HG02973 (cell line): ENCODE results near the gene MLIP.
"Not testable (repeated sequence)": the region's sequence is repeated elsewhere in the genome, so short reads cannot be mapped to it uniquely, and the experiment has no call there.

Source experiments
- ATAC-seq: cut with Tn5 transposase; IDR thresholded peaks from one replicate; pipeline ENCODE4 v1.9.1; 2021; ENCODE audit warnings: moderate library complexity; ENCODE audit not compliant: unreplicated experiment

Gene MLIP

DNA sequence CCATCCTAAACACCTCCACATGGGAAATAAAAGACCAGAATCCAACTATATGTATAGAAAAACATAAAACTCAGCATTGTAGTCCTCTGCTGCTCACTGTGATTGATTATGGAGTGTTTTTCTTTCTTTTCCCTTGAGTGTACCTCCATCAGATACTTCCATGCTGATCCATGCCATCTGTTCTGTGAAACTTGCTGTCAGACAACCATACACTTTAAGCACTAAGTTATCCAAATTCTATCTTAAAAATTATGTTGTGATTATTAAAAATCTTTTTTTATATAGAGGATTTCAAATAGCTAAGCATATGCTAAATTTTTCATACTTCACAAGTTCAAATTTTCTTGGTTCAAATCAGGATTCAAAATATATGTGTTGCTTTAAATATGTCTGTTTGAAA, 105.1 kb downstream of the MLIP start:
- no peak for ATAC-seq

DNA sequence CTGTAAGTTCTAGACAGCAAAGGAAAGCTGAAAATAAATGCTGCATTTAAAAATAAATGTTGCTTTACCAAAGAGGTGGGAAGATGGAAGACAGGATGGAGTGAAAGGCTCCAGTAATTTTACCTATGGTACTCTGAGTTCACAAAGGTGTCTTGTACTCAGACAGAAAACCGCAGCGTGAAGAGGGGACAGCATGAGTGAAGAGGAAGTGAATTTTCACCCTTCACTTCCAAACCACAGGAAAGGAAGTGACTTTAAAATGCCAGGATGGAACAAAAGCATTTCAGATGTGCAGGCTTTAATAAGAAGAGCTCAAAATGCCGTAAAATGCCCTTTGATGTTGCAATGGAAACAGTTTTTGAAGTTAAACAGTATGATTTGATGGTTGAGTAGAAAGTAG, 105.8 kb downstream of the MLIP start:
- no peak for ATAC-seq

DNA sequence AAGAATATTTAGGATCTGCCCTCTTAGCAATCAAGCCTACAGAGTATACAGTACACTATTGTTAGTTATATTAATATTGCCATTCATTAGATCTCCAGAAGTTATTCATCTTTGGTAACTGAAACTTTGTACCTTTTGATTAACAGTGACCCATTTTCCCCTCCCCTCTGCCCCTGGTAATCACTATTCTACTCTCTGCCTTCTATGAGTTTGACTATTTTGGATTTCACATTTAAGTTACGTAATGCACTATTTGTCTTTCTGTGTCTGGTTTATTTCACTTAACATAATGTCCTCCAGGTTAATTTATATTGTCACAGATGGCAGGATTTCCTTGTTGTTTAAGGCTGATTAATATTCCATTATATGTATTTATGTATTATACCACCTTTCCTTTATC, 111.0 kb downstream of the MLIP start:
- no peak for ATAC-seq

DNA sequence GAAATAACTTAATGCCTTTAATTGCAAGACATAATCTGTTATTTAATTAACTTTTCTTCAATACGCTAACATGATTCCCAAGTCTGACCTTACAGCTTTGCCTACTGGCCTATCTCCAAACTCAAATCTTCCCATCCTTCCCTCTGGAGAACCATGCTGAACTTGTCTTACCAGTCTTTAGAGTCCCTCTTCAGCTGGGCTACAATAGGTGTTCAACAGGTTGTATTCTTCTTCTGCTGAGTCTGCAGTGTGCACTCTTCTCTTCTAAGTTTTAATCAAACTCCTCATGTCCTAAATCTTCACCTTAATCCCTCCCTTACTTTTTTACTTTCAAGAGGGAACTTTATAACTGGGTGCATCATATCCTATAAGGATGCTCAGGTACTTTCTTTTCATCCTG, 121.5 kb downstream of the MLIP start:
- ATAC-seq = no peak

DNA sequence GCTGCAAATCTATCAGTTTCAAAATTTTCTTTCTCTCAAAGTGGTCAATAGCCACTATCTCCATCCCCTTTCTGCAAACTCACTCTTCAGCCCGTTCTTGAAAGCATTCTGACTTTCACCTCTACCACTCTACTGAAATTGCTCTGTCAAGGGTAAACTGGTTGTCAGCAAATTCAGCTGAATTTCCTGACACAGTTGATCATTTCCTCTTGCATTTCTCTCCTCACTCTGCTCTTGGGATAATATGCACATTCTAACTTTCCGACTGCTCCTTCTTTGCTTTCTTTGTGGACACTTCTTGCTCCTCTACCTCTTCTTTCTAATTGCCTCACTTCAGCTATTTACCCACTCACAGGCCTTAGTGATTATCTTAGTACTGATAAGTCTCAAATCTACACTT, 123.3 kb downstream of the MLIP start:
- no peak for ATAC-seq

DNA sequence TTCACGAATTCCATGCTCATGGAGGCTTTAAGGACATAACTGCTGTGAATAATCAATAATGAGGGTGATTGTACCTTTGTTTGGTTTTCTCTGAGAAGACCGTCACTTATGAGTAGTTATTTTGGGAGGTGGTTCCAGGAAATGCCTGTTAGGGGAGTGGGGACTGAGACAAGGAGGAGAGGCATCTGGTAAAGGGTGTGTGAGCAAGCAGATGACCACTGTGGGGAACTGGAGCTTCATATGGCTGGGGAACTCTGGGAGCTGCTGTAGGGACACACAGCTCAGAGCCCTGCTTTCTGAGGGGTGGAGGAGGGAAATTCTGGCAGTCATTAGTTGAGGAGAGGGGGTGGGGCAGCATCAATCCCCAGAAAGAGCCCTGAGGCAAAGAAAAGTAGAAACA, 125.7 kb downstream of the MLIP start:
- ATAC-seq = no peak

DNA sequence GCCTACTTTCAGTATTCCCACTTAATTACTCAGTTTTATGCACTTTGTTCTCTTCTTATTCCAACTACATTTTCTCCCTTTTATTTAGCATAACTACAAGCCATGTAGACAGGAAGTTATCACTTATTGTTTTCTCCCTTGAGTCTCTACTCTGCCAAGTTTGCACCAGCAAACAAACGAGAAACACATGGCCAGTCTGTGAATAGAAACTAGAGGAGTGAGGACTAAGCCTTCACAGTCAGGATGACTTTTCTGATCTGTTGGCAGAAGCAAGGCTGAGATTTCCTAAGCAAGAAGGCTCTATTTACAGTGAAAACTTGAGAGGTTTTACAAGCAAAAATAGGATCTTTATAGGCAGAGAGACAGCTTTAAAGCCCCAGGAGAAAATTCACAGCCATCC, 127.2 kb downstream of the MLIP start:
- ATAC-seq = no peak

DNA sequence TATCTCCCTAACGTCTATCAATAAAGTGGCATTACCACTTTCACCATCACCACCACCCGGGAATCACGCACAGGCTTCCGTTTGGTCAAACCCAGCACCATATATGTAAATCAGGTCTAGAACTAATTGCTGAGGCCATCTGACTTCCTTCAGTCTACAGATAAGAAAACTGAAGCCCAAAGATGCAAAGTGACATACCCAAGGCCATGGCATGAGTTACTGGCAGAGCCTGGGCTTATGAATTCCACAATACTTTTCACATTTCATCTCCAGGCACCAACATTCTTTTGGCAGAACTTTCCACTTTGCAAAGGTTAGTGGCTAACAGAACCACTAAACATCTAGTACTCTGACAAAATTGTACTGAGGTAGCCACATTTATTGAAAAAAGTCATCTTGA, 132.5 kb downstream of the MLIP start:
- ATAC-seq = no peak

DNA sequence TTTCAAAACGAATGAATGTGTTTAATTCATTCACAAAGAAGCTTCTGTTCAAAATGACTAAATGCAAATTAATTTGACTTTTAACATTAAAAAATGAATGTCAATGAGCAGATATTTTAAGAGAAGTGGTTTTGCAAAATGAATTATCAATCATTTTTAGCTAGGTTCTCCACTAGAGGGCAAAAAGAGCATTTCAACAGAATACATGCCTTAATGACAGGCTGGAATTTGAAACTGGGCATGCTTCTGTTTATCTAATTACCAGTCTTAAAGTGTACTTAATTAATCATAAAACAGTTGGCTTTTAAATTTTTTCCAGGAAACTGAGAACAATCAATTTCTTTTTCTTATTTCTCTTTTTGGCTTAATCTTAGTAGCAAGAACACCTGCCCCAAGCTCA, 133.2 kb downstream of the MLIP start:
- ATAC-seq = no peak

DNA sequence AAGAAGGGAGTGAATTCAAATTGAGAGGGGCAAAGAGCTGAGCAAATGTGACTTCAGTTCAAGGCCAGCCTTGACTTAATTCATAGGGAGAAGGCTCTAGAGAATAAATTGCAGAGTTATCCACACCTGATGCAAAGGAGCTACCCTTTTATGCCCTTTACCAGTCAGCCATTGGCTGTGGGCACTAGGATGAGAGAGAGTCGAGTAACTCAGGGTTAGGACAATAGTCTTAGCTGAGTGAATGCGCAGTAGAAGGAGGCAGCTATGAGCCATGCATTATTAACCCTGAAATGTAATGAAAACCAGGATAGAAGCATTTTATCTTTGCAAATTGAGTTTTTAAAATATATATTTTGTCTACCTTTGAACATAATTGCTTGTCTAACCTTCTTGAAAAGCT, 134.0 kb downstream of the MLIP start:
- ATAC-seq = no peak

DNA sequence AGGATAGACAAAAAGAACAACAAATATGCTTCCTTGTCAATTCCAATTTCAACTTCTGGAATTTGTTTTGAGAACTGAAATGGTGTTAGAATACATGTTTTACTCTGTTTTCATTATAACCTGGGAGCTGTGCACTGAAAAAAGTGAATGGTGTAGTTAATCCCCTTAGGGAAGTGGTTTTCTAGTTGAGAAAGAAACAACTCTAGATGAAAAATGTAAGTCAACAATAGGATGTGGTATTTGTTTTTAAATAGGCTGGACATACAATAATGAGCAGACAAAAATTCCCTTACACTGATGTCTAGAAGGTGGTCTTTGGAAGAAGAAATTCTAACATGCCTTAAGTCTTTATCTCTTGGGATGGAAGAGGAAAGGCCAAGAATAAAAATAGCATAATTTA, 137.1 kb downstream of the MLIP start:
- ATAC-seq = no peak

DNA sequence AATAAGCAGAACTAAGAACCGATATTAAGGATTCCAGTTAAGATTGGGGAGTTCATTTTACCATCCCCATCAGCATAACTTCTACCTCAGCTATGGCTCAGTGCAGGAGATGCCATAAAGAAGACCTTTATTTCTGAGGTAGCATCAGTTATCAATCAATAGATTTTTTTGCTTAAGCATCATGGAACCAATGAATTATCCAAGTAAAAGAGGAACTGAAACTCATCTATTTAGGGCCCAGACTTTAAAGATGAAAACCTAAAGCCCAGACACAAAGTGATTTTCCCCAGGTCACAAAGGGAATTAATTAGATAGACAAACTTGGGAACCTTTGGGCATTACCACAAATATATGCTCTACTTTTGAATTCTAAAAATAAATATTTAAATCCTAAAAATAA, 137.8 kb downstream of the MLIP start:
- ATAC-seq = no peak

DNA sequence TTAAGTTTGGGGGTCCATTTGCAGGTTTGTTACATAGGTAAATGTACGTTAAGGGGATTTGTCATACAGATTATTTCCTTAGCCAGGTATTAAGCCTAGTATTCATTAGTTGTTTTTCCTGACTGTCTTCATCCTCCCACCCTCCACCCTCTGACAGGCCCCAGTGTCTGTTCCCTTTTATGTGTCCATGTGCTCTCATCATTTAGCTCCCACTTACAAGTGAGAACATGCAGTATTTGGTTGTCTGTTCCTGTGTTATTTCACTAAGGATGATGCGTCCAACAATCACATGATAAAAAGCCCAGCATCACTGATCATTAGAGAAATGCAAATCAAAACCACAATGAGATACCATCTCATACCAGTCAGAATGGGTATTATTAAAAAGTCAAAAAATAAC, 138.6 kb downstream of the MLIP start:
- not testable (repeated sequence) for ATAC-seq

DNA sequence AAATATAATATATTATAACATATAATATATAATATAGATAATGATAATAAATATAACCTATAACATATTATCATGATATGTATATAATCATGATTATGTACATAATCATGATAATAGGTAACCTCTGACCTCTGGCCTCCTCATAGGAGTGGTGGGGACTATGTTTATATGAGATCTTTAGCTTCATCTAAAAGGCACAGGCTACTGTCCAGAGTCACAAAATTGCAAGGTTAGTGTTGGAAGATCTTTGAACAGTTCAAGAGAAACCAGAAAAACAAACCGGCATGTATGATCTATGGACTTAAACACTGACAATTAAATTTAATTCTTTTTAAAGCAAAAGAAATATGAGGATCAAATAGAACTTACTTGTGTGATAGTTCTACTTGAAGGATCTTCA, 141.3 kb downstream of the MLIP start:
- ATAC-seq = no peak

DNA sequence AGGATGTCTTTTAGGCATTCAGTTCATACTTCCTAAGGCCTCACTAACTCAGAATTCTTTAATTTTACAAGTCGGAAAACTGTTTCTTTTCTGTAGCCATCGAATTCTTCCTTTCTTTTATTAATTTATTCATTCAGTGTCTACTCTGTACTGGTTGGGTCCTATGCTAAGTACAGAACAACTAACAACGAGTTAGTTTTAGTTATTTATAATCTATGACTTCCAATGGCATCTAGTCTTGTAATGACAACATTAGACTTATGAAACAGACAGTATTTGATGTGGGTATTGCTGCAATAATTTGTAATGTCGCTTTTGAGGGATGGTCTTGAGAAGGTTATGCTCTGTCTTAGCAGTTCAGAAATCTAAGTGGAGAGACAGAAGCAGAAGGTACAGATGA, 141.7 kb downstream of the MLIP start:
- no peak for ATAC-seq

DNA sequence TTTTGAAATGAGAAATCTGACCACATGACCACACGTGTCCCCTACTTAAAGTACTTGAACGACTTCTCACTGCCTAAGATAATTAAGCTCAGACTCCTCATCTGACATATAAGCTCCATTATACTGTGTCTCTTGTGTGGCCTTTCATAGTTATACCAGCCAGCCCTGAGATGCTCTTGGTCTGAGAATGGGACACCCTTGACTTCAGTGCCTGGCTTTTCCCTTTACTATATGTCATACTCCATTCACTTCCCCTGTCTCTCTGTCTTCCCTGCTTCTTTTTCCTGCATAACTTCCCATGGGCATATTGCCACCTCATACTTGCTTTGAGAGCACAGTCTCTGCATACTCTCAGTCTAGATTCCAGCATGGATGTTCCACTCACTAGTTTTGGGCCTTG, 143.6 kb downstream of the MLIP start:
- ATAC-seq = no peak

DNA sequence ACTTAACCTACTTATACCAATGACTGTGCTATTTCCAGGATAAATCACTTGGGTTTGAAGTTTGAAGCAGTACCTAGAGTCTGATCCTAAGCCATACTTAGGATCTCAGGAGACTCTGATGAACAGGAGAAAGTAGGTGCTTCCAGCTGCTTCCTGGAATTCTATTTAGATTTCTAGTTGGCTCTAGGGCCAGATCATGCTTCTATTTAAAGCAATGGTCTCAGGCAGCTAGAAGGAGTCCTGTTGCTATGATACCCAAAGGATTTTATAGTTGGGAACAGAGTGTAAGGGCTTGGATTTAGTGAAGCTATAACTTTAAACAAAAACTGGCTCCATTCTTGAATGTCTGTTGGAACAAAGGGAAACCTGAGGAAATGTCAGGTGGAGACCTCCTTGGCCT, 144.6 kb downstream of the MLIP start:
- no peak for ATAC-seq

DNA sequence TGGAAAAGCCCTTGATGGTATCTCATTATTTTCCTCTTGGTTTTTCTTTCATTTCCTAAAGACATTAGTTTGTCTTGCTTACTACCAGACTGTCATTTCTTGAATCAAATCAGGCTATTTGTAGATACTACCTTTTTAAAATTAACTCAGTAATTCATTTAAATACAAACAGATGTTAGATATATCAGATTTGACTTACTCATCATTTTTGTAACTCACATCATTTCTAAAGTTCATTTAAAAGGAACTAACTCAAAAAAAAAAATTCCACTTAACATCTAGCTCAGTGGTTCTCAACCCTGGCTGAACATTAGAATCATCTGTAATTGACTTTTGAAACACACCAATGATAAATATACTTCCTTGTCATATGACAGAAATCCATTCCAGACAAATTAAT, 148.8 kb downstream of the MLIP start:
- no peak for ATAC-seq

DNA sequence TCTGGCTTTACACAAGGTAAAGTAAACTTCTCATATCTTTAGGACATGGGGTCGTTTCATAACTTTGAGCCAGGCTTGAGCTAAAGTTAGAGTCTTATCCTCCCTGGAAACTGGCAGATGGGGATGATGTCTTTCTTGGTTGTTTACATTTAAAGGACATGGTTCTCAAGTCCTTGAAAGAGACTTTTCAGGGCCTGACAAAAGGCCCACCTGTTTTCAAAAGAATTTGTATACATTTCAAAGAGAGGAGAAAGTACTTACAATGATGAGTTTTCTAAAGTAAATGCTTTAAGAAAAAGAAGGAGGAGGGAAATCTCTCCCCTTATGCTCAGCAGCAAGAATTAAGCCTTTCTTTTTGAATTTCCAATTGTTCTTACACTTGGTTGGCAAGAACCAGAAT, 151.3 kb downstream of the MLIP start:
- no peak for ATAC-seq

DNA sequence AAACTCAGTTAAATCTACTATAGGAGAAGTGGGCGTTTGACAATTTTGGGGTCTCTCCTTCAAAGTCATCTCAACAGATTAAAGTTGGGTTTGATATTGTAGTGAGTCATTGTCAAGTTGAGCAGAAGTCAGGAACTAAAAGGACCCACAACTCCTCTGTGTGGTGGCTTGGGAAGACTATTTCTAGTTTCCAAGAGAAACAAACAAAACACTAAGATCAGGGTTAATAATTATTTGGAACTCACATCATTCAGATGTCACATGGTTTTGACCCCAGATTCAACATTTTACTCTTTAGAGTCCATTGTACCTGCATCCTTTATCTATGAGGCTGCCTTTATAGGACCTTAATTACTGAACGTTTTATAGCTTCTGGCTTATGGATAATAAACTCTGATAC, 151.7 kb downstream of the MLIP start:
- no peak for ATAC-seq

DNA sequence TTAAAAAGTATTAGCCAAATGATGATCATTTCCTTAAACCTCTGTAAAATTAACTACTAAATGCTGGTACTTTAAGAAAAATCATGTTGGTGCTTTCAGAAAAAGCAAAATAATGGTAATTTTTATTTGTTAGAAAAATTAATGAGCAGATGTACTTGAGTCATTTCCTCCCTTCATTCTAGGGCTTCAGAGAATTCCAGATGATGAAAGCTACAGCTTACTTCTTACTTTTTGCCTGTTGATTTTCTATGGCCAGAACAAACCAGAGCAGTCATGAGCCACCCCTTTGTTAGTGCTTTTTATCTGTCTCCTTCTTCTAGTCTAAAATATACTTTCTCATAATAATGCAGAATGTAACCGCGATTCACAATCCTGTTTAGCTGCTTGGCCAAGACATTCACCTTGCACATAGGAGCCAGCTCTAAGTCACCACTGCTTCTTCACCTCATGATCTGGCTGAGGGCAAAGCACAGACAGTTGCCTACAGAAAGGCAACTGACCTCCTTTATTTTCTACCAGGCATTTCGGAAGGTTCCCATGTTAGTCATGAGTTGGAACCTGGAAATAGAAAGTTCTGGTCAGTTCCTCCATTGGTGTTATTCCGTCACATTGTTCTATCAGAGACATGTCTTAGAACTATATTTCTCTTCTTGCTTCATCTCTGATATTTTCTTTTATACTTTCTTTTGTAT, 153.5 kb downstream of the MLIP start:
- no peak for ATAC-seq

DNA sequence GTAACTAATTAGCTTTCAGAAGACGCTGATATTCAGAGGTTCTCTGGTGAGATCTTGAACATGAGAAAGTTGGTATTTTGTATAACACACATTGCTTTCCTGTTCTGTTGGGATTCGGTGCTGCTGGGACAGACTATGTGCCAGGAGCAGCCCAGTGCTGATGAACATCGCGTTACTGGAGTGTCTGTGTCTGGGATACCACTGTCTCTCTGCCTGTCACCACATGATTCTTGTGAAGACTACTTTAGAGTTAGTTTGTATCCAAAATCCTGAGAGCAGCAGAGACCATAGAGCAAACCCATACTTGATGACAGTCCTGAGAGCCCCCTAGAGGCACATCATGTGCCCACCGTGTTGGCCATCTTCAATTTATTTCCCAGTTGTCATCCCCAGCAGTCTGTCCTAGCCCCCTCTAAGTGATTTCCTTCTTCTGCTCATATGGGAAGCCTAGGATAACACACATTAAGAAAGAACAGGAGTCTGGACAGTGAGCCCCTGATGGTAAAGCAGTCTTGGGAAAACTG, 155.2 kb downstream of the MLIP start:
- ATAC-seq = no peak

DNA sequence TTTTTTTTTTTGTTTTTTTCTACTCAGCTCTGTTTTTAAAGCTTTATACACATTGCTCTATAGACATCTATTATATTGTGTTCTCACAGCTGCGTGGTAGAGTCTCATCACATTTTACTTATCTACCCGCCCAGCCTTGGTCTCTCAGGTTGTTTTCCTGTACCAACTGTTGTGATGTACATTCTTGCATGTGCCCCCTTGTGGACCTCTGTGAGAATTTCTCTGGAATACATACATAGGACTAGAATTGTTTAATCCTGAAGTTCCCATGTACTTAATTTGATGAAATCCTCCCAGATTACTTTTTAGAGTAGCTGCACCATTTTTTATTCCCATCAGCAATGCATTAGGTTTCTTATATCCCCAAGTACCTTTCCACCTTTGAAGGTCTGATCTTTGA, 156.6 kb downstream of the MLIP start:
- ATAC-seq = no peak
